OCI-M2 (cell line): ENCODE results near the gene TMEM132D.
"Not testable (repeated sequence)": the region's sequence is repeated elsewhere in the genome, so short reads cannot be mapped to it uniquely, and the experiment has no call there.

Experiments
- DNase-seq: peaks from one replicate; lab custom pipeline; 2025; ENCODE audit not compliant: unreplicated experiment; lab: John Stamatoyannopoulos, UW

Gene TMEM132D

DNA sequence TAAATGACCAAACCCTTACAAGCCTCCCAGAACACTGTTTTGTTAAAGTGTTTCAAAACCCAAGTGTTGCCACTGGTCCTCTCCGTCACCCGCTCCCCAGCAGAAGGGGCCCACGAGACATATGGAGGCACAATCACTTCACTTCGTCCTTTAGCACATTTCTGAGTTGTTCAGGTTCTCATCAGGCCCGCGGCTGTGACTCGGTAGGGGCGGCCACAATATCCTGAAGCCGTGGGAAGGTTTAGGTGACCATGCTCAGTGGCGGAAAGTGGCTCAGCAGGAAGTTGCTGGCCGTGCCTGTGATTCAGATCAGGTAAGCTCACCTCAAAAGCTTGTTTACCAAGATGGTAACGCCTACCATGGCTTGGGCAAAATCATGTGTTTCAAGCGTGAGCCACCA lies 823.0 kb downstream of the TMEM132D start:
- no peak for DNase-seq

DNA sequence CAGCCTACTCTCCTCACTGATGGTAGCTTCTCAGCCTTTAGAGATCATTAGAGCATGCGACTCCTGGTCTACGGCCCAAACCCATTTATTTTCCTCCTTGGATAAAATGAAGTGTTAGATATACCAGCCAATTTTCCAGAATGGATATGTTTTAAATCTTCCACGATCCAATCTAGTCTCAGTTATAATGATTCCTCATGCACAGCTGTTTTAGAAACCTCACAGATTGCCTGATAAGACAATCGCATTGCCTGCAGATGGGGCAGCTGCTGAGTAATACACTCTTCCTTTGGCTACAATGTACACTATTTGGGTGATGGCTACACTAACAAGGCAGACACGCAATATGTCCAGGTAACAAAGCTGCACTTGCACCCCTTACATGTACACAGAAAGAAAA lies 823.4 kb downstream of the TMEM132D start:
- no peak for DNase-seq

GRCh38 chr12:129079719-129080118 lies 824.1 kb downstream of the TMEM132D start:
- no peak for DNase-seq

DNA sequence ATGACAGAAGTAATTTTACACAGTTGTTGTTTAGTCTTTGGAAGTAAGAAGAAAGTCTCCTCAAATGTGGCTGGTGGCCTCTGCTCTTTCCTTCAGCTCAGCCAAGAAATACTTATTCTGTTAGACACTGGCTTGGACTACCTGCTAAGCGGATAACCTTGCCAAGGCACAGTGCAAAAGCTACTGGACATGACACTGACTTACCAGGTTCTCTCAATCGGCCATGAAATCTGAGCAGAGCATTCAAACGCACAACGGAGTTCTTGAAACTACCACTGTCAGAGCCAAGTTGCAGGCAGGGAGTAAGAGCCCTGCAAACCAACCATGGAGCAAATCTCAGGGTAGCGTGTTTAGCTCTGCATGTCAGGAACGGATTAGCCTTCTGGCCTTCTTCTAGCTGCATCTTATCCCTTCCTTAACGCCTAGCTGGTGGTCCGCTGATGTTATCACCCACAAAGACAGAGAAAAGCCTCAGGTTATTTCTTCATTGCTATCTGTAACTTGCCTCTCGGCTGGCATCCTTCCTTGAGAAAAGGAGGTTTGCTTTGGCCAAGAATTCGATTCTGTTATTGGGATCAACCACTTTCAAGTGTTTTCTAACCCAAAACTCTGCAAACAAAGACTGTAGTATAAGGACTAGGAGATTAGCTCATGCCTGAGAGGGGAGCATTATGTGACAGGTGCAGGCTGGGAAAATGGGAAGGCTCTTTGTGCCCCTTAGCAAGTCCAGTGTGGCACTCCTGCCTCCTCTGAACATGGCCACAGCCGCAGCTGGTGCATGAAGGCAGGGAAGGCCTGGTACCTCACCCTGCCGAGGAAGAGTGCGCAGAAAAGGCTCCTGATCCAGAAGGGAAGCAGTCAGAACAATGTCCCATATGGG lies 827.1 kb downstream of the TMEM132D start:
- no peak for DNase-seq

GRCh38 chr12:129075460-129076208 lies 828.2 kb downstream of the TMEM132D start:
- DNase-seq, result no peak

GRCh38 chr12:129074379-129074778 lies 829.4 kb downstream of the TMEM132D start:
- no peak for DNase-seq

DNA sequence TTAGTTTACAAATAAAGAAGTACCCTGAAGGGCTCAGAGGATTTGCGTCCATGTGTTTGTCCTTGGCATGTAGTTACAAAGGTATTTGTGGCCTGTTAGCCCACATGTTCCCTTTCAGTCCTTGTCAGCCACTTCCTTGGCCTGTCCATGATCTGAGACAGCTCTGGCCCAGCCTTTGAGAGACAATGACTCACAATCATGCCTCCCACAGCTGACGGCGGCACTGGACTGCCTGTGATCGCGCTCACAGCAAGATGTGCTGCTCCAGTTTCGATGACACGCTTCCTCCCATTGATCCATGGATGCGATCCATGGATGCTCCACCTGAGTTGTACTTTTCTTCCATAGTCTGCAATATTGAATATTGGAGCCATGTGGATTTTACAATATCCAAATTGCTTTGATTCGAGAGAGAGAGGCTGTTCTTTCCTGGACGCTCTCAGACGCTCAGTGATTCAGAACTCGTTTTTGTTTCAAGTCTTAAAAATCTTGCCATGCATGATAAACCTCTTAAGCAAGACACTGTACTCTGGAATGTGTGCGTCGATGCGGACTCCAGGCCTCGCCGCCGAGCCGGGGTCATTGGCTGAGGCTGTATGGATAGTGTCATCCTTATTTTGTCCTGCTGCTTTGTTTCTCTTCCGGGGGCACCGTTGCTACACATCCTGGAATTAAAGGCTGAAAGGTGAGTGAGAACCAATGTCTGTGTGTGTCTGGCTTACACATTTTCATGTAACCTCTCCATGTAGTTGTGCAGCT lies 830.5 kb downstream of the TMEM132D start:
- no peak for DNase-seq

DNA sequence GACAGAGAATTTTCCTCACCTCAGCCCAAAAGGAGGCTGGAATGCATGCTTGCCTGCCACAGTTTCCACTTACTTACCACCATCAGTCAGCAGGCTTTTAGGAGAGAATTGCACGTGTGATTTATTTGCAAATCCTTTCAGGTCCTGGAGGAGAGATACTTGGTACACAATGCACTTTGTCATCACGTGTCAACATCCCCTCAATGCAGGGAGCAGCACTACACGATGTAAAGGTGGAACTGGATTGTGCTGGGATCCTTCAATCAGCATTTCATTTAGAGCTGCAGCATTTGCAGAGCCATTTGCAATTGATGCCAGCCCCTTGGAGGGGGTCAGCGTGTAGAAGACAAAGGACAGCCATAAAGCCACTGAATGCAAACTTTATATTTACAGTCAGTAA lies 832.5 kb downstream of the TMEM132D start:
- no peak for DNase-seq

DNA sequence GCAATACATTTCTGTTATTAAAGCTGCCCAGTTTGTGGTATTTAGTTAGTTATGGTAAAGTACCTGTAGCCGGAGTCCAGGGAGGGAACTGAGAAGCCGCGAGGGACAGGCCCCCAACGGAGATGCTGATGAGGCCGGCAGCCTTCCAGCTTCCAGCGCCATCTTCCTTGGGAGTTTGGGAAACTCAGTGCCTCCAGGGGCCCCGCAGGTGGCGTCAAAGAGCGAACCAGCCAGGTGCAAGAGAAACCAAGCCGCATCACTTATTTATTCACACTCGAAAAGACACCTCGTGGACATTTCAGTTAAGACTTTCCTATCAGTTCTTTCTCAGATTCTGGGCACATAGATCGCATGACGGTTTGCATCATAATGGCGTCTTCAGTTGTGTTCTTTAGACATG lies 833.9 kb downstream of the TMEM132D start:
- no peak for DNase-seq

GRCh38 chr12:129068684-129069083 lies 835.1 kb downstream of the TMEM132D start:
- no peak for DNase-seq

GRCh38 chr12:129067491-129067890 lies 836.3 kb downstream of the TMEM132D start:
- DNase-seq, result no peak

- DNase-seq, result no peak
Observed at GRCh38 chr12:129064209-129064855, 839.5 kb downstream of the TMEM132D start.

- no peak for DNase-seq
Observed at GRCh38 chr12:129063600-129063999, 840.2 kb downstream of the TMEM132D start.

DNA sequence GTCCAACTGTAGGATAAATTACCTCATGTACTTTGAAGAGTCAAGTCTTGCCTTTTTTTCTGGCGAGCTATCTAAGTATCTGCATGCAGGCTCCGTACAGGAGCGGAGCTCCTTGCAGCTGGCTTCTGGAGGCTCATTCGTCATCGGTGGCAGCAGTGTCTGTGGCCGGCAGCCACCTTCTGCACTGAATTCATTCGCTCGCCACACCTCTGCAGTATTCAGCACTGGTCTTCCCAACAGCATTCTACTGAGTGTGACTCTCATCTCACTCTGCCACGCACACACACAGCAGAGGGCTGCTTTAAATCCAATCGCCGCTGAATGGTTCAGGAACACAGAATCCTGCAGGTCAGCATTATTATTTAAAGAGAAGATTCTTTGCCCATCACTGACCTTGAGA lies 850.6 kb downstream of the TMEM132D start:
- DNase-seq, result no peak

DNA sequence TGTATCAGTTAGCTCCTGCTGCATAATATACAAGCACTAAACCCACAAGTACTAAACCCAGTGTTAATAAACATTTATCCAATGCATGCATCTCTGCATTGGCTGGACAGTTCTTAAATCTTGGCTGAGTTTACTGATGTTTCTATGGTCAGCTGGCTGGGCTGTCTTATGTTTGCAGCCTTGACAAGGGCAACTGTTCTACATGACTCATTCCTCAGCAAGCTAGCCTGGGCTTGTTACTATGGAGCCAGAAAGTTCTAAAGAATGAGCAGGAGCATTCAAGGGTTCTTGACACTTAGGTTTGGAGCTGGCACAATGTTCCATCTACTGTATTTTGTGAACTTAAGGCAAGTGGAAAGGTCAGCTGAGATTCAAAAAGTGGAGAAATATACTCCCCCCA lies 851.5 kb downstream of the TMEM132D start:
- no peak for DNase-seq

- DNase-seq, result no peak
Observed at GRCh38 chr12:129049917-129050316, 853.9 kb downstream of the TMEM132D start.

- not testable (repeated sequence) for DNase-seq
Observed at GRCh38 chr12:129043334-129043733, 860.5 kb downstream of the TMEM132D start.

DNA sequence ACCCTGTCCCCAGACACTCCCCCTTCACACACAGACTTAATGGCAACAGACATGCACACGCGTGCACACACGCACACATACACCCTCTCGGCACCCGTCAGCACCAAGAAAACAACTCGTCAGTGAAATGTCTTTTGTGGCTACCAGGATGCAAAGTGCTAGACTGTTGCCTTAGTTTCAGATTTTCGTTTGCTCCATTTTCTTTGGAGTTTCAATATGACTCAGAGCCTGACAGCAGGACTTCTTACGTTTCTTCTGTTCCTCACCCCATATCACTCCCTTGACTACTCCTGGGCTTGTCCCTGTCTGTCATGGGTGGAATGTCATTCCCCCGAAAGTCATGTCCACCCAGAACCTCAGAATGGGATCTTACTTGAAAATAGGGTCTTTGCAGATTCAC lies 867.7 kb downstream of the TMEM132D start:
- DNase-seq, result no peak

DNA sequence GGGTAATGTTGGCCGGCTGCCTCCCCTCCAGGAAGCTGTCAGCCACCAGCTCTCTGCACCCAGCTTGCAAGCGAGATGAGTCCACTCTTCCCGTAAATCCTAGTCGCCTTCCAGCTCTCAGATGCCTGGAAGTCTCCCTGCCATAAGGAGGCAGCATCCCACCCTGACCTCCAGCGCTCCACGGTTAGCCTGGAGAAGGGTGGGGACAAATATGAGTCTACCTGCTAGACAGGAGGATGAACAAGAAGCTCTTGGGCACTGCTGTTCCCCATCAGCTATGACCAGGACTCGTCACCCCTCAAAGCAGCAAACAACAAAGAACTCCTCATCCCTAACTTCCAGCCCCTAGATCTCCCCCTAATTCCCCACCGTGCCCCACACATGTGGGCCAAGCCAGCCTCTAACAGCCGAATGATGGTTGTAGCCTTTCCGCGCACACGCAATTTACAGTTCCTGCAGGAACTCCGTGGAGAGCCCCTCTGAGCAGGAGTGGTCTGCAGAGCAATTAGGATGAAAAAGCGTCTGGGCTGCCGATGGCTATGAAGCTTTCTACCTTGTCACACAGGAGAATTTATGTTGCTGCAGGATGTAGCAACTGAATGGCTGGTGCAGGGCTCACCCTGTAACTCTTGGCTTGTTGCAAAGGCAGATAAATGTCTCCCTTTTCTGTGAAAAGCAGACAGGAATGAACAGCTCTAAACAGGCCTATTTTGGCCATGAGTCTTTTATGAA lies 869.1 kb downstream of the TMEM132D start:
- DNase-seq, result no peak

DNA sequence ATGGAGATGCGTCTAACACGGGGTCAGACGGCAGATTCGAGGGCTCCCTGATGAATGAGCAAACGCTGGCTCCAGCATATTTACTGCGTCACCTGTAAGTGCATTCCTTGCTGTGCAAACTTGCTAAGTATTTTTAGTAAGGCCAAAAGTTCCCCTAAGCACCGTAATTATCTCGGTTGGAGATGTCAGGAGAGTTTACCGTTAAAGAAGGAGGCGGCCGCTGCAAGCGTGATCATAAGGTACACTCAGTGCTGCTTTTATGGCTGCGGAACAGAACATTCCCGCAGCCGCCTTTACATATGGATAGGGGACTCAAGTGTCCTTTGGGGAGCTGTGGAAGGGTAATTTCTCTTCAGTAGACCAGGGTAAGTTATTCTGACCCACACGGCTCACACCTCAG lies 875.0 kb downstream of the TMEM132D start:
- DNase-seq, result no peak
